ENCODE measurements around the gene IPO7.

The IPO7 gene

GRCh38 chr11:9495803-9496514 lies 111.5 kb downstream of the IPO7 start:
- TF ChIP-seq CREB1 (IDR thresholded peaks at IDR 0.05; ENCODE audit: low read depth) (no peak), FOXM1 (IDR thresholded peaks at IDR 0.05; ENCODE audit: borderline replicate concordance, low read depth) (no peak), RAD21 (IDR thresholded peaks at IDR 0.05; ENCODE audit: low read depth) (no peak), YY1 (IDR thresholded peaks at IDR 0.05; ENCODE audit: low read depth) (no peak)
